ENCODE data around the gene SAXO2.
"Not testable (repeated sequence)": the region's sequence is repeated elsewhere in the genome, so short reads cannot be mapped to it uniquely, and the experiment has no call there.

SAXO2 gene

GRCh38 chr15:82304778-82305090, 42.1 kb downstream of the SAXO2 start:
- DNase-seq (ENCODE audit: low spot score), result no peak
- no peak for TF ChIP-seq CTCF (IDR thresholded peaks at IDR 0.05; ENCODE audit: borderline replicate concordance, control extremely low read depth, extremely low read depth, insufficient read depth, missing control alignments)
- in situ Hi-C loops (cut with MboI; ENCODE audit: low sequenced_read_pairs, unreplicated experiment), result no loop called here

GRCh38 chr15:82305621-82306048, 43.0 kb downstream of the SAXO2 start:
- in situ Hi-C loops (cut with MboI; ENCODE audit: low sequenced_read_pairs, unreplicated experiment), result no loop called here
- no peak for TF ChIP-seq CTCF (IDR thresholded peaks at IDR 0.05; ENCODE audit: borderline replicate concordance, control extremely low read depth, extremely low read depth, insufficient read depth, missing control alignments)
- DNase-seq (ENCODE audit: low spot score), result no peak

GRCh38 chr15:82306791-82307713, 44.4 kb downstream of the SAXO2 start:
- in situ Hi-C loops (cut with MboI; ENCODE audit: low sequenced_read_pairs, unreplicated experiment), result no loop called here
- no peak for DNase-seq (ENCODE audit: low spot score)
- no peak for TF ChIP-seq CTCF (IDR thresholded peaks at IDR 0.05; ENCODE audit: borderline replicate concordance, control extremely low read depth, extremely low read depth, insufficient read depth, missing control alignments)

- in situ Hi-C loops (cut with MboI; ENCODE audit: low sequenced_read_pairs, unreplicated experiment), result no loop called here
- TF ChIP-seq CTCF (IDR thresholded peaks at IDR 0.05; ENCODE audit: borderline replicate concordance, control extremely low read depth, extremely low read depth, insufficient read depth, missing control alignments), result no peak
- DNase-seq (ENCODE audit: low spot score), result no peak
Measured at GRCh38 chr15:82307714-82308081, 45.1 kb downstream of the SAXO2 start.

GRCh38 chr15:82309802-82310201, 47.2 kb downstream of the SAXO2 start:
- in situ Hi-C loops (cut with MboI; ENCODE audit: low sequenced_read_pairs, unreplicated experiment), result no loop called here
- no peak for DNase-seq (ENCODE audit: low spot score)
- no peak for TF ChIP-seq CTCF (IDR thresholded peaks at IDR 0.05; ENCODE audit: borderline replicate concordance, control extremely low read depth, extremely low read depth, insufficient read depth, missing control alignments)

- in situ Hi-C loops (cut with MboI; ENCODE audit: low sequenced_read_pairs, unreplicated experiment); DNase-seq (ENCODE audit: low spot score): not testable (repeated sequence)
Measured at GRCh38 chr15:82311321-82311720, 48.7 kb downstream of the SAXO2 start.

GRCh38 chr15:82312586-82313349, 50.1 kb downstream of the SAXO2 start:
- no peak for DNase-seq (ENCODE audit: low spot score)
- no peak for TF ChIP-seq CTCF (IDR thresholded peaks at IDR 0.05; ENCODE audit: borderline replicate concordance, control extremely low read depth, extremely low read depth, insufficient read depth, missing control alignments)
- in situ Hi-C loops (cut with MboI; ENCODE audit: low sequenced_read_pairs, unreplicated experiment), result no loop called here

Measured in GM13976 (cell line).